GM12873 (cell line): Measurements from ENCODE around the gene AKAP1.
A peak's percentile ranks its signal among the peaks of the same experiment; 100 is the strongest.

ENCODE experiments used
- TF ChIP-seq, protein P1 (sequence below): IDR thresholded peaks from 2 replicates; pipeline ENCODE4 v1.5.1; 2012; ENCODE audit warnings: low read depth, mild to moderate bottlenecking, moderate library complexity, low read length, control low read depth; ENCODE audit not compliant: insufficient read depth; ENCODE audit errors: missing control alignments

AKAP1 gene

DNA sequence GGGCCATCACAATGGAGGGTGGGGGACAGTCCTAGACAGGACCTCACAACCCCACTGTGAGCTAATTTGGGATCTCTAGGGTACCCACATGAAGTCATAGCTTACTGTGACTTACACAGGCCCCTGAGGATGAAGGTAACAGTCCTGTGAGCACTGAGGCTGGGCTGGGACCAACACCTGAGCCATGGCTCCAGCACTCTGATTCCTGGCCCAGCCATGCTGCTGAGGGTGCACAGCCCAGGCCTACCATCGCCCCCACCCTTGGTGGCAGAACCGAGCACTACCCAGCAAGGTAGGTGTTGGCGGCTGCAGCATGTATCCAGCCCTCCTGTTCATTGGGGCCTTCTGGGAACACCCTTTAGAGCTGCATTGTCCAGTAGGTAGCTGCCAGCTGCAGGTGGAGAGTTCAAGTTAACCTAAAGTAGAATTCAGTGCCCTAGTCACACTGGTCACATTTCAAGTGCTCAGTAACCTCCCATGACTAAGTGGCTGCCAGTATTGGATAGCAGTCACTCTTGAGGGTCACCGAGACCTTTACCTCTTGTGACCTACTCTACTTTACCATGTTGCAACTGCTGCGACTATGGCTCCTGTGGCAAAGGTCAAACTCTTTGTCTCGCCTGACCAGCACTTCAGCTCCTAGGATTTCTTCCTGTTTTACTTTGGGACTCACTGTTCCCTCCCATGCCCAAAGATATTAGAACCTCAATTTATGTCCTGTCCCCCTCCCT, 11.6 kb downstream of the AKAP1 start:
- TF ChIP-seq, protein P1, sequence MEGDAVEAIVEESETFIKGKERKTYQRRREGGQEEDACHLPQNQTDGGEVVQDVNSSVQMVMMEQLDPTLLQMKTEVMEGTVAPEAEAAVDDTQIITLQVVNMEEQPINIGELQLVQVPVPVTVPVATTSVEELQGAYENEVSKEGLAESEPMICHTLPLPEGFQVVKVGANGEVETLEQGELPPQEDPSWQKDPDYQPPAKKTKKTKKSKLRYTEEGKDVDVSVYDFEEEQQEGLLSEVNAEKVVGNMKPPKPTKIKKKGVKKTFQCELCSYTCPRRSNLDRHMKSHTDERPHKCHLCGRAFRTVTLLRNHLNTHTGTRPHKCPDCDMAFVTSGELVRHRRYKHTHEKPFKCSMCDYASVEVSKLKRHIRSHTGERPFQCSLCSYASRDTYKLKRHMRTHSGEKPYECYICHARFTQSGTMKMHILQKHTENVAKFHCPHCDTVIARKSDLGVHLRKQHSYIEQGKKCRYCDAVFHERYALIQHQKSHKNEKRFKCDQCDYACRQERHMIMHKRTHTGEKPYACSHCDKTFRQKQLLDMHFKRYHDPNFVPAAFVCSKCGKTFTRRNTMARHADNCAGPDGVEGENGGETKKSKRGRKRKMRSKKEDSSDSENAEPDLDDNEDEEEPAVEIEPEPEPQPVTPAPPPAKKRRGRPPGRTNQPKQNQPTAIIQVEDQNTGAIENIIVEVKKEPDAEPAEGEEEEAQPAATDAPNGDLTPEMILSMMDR = no peak

DNA sequence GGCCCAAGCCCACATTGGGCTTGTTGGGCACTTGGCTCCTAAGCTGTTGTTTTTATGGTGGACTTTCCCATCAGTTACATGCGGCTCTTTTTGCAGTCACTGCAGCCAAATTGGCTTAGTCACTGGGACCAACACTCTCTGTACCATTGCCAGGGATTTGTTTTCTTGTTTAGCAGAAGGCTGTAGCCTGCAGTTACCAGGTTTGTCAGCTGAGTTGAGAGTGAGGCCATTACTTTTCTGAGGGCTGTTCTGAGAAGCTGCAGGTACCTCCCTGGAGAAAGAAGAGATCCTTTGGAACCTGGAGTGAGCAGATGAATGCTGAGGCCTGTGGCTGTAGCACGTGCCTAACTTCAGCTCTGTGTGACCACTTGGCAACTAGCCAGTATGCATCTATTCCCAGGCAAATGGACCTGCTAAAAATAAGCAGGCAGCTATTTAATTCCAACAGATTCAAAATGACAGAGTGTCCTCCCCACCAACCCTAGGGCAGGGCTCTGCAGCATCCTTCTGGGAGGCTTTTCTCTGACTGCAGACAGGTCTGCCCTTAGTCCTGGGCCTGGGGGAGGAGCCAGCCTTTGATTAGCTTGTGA, 12.9 kb downstream of the AKAP1 start:
- TF ChIP-seq, protein P1 = no peak

DNA sequence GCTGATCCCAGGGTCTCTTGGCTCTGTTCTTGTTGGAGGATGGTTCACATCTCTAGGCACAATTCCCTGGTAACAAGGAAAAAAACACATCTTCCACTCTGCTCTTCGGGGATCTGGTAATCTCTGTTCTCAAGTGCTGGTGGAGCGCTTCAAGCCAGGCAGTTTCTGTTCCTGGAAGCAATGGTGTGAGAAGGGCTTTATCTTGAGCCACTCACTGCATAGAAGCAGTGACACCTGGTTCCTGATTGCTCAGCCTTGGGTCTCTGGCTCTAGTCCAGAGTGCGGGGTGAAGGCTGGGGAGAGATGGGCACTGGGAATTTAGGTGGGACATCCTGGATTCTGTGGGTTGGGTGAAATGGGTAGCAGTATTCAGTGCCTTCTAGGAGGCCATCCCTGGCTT, 14.1 kb downstream of the AKAP1 start:
- TF ChIP-seq, protein P1 = no peak

DNA sequence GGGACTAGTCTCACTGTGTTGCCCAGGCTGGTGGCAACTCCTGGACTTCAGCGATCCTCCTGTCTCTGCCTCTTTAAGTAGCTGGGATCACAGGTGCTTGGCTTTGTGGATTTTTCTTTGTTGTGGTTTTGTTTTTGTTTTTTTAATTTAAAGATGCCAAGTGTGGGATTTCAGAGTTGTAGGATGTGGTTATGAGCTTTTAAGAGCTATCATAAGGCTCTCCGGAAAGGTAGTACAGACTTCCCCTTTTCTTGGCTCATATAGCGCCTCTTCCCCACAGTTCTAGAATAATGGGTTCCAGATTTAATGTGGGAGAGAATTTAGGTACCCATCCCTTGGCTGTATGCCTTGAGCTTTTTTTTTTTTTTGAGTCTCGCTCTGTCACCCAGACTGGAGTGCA, 17.1 kb downstream of the AKAP1 start:
- TF ChIP-seq, protein P1 = no peak

DNA sequence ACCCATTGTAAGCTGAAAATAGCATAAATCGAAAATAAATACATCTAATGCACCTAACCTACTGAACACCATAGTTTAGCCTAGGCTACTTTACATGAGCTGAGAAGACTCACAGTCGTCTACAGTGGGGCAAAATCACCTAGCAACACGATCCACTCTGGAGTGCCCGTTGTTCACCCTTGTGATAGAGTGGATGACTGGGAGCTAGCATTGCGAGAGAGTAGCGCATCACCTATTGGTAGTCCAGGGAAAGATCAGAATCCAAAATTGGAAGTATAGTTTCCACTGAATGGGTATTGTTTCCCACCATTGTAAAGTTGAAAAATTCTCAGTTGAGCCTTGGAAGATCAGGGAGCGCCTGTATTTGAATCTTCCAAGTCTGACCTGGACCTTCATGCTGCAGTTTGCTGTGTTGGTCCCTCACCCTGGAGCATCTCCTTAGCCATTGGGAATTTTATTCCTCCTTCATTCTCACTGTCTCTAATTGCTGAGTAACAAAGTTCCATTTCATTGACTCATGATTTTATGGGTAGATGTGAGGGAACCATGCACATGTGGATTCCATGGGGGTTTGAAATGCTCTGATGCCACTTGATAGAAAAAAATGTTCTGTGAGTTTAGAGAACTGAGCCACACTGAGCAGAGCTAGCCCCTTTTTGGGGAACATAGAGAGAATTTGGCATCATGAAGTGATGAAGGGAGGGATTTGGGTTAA, 19.6 kb downstream of the AKAP1 start:
- TF ChIP-seq, protein P1 = no peak

DNA sequence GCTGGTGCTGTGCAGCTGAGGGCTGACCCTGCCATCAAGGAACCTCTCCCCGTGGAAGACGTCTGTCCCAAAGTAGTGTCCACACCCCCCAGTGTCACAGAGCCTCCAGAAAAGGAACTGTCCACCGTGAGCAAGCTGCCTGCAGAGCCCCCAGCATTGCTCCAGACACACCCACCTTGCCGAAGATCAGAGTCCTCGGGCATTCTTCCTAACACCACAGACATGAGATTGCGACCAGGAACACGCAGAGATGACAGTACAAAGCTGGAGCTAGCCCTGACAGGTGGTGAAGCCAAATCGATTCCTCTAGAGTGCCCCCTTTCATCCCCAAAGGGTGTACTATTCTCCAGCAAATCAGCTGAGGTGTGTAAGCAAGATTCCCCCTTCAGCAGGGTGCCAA, 20.5 kb downstream of the AKAP1 start:
- TF ChIP-seq, protein P1 = no peak

DNA sequence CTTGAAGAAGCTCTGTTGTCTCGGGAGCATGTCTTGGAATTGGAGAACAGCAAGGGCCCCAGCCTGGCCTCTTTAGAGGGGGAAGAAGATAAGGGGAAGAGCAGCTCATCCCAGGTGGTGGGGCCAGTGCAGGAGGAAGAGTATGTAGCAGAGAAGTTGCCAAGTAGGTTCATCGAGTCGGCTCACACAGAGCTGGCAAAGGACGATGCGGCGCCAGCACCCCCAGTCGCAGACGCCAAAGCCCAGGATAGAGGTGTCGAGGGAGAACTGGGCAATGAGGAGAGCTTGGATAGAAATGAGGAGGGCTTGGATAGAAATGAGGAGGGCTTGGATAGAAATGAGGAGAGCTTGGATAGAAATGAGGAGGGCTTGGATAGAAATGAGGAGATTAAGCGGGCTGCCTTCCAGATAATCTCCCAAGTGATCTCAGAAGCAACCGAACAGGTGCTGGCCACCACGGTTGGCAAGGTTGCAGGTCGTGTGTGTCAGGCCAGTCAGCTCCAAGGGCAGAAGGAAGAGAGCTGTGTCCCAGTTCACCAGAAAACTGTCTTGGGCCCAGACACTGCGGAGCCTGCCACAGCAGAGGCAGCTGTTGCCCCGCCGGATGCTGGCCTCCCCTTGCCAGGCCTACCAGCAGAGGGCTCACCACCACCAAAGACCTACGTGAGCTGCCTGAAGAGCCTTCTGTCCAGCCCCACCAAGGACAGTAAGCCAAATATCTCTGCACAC, 21.2 kb downstream of the AKAP1 start:
- TF ChIP-seq, protein P1 = peak; percentile 38
